Activated CD8-positive, alpha-beta T cell treated with anti-CD3 and anti-CD28 coated beads for 36 hours (primary cell): ENCODE results near the gene CREB1. TPM values are rescaled to one million over a fixed set of nuclear protein-coding genes. Genes with fewer than 3 reads are reported as not detected.

ENCODE experiments used
- ATAC-seq: fragments of 200-7000 bp; cut with Tn5 transposase; one replicate; pipeline ENCODE4 v1.10.0; 2021; ENCODE audit warnings: mild to moderate bottlenecking, moderate library complexity
- CTCF ChIA-PET: fragments of 350-600 bp; sonication (Branson Sonifier 250); formaldehyde crosslinking; loops from one replicate; lab custom pipeline; 2021; ENCODE audit warnings: antibody characterized with exemption; lab: Charles Lee
- POLR2A ChIA-PET: fragments of 350-600 bp; sonication (Branson Sonifier 250); formaldehyde crosslinking; loops from one replicate; lab custom pipeline; 2021; ENCODE audit warnings: antibody characterized with exemption; lab: Charles Lee
- DNase-seq: peaks from one replicate; pipeline ENCODE4 v3.0.0-alpha.2; 2020
- H3K27ac Mint-ChIP-seq: one replicate; pipeline ENCODE4 v1.8.0; 2021; ENCODE audit warnings: mild to moderate bottlenecking, mixed read lengths
- H3K27me3 Mint-ChIP-seq: one replicate; pipeline ENCODE4 v1.8.0; 2021; ENCODE audit warnings: mixed read lengths
- H3K36me3 Mint-ChIP-seq: one replicate; pipeline ENCODE4 v1.8.0; 2021; ENCODE audit warnings: low read depth, mixed read lengths
- H3K4me1 Mint-ChIP-seq: one replicate; pipeline ENCODE4 v1.8.0; 2021; ENCODE audit warnings: low read depth, mixed read lengths
- H3K4me3 Mint-ChIP-seq: one replicate; pipeline ENCODE4 v1.8.0; 2021; ENCODE audit warnings: mild to moderate bottlenecking, moderate library complexity, mixed read lengths
- H3K9me3 Mint-ChIP-seq: one replicate; pipeline ENCODE4 v1.8.0; 2021; ENCODE audit warnings: mixed read lengths
- intact Hi-C: fragments of 100-400 bp; cut with micrococcal nuclease; formaldehyde crosslinking; loops from one replicate; pipeline ENCODE4 v1.10.0; 2022
- total RNA-seq, 2 experiments: library from RNA; stranded (reverse); gene quantifications; one replicate each; pipeline ENCODE4 v1.2.3, GENCODE V29; 2021
- TF ChIP-seq, protein P1 (sequence below): fragments of 200-600 bp; IDR thresholded peaks from one replicate; pipeline ENCODE4 v1.8.0; 2022; ENCODE audit warnings: antibody characterized with exemption, mild to moderate bottlenecking

The CREB1 gene
- total RNA-seq, 2 experiments from 2014 or later = 92.8 to 95.8 TPM

DNA sequence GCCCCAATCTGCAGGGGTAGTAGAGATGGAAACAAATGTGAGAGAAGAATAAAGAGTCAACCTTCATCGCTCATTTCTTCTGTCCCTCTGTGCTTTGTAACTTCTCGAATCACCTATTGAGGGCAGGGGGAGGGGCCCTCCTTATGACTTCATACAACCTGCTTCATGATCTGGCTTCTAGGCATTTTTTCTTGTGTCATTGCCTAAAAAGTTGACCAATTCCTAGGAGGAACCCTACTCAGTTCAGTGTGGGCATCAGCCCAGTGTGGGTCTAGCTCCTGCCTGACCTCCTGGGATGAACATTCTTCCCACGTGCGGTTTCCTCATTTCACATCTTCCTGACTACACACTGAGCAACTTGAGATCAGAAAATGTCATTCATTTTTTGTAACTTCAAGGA lies 46.3 kb upstream of the CREB1 start:
- Mint-ChIP-seq H3K27me3 (no peaks in the 10 kb centered on the region), H3K36me3 (no peaks in the 10 kb centered on the region), H3K4me3 (no peak overlapping the region), H3K9me3 (no peaks in the 10 kb centered on the region), H3K4me1 (peaks cover 26% of the 10 kb centered on the region), H3K27ac (no peak overlapping the region)
- POLR2A ChIA-PET = no interaction called here
- ATAC-seq (no peak), DNase-seq (no peak)
- CTCF ChIA-PET = no interaction called here
- intact Hi-C loops = no loop called here
- TF ChIP-seq, protein P1, sequence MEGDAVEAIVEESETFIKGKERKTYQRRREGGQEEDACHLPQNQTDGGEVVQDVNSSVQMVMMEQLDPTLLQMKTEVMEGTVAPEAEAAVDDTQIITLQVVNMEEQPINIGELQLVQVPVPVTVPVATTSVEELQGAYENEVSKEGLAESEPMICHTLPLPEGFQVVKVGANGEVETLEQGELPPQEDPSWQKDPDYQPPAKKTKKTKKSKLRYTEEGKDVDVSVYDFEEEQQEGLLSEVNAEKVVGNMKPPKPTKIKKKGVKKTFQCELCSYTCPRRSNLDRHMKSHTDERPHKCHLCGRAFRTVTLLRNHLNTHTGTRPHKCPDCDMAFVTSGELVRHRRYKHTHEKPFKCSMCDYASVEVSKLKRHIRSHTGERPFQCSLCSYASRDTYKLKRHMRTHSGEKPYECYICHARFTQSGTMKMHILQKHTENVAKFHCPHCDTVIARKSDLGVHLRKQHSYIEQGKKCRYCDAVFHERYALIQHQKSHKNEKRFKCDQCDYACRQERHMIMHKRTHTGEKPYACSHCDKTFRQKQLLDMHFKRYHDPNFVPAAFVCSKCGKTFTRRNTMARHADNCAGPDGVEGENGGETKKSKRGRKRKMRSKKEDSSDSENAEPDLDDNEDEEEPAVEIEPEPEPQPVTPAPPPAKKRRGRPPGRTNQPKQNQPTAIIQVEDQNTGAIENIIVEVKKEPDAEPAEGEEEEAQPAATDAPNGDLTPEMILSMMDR = no peak

- intact Hi-C loops = no loop called here
- Mint-ChIP-seq H3K9me3 (no peaks in the 10 kb centered on the region), H3K27ac (no peak overlapping the region), H3K27me3 (no peaks in the 10 kb centered on the region), H3K4me3 (no peak overlapping the region), H3K36me3 (no peaks in the 10 kb centered on the region), H3K4me1 (peaks cover 14% of the 10 kb centered on the region)
- DNase-seq = no peak
- ATAC-seq = no peak
- ChIA-PET POLR2A (no interaction called here), CTCF (no interaction called here)
- TF ChIP-seq, protein P1 = no peak
These were observed 45.0 kb upstream of the CREB1 start for GRCh38 chr2:207484444-207485391.

GRCh38 chr2:207487650-207488311 lies 42.0 kb upstream of the CREB1 start:
- DNase-seq (no peak), ATAC-seq (no peak)
- Mint-ChIP-seq H3K27ac (no peak overlapping the region), H3K36me3 (no peaks in the 10 kb centered on the region), H3K9me3 (no peaks in the 10 kb centered on the region), H3K4me1 (peaks cover 8% of the 10 kb centered on the region), H3K27me3 (no peaks in the 10 kb centered on the region), H3K4me3 (no peak overlapping the region)
- intact Hi-C loops = no loop called here
- CTCF ChIA-PET = interaction anchor here (0.7 kb wide), 1 partner anchor 10 kb away, joined by 3 read pairs; no protein-coding TSS in a partner anchor
- TF ChIP-seq, protein P1 = no peak
- POLR2A ChIA-PET = no interaction called here

- Mint-ChIP-seq H3K36me3 (no peaks in the 10 kb centered on the region), H3K4me1 (peaks cover 7% of the 10 kb centered on the region), H3K9me3 (no peaks in the 10 kb centered on the region), H3K27me3 (no peaks in the 10 kb centered on the region), H3K4me3 (no peak overlapping the region), H3K27ac (no peak overlapping the region)
- POLR2A ChIA-PET = no interaction called here
- no peak for DNase-seq
- CTCF ChIA-PET = no interaction called here
- ATAC-seq = no peak
- TF ChIP-seq, protein P1 = no peak
- intact Hi-C loops = no loop called here
These were observed 40.5 kb upstream of the CREB1 start for GRCh38 chr2:207489251-207489650.

GRCh38 chr2:207490441-207490840 lies 39.3 kb upstream of the CREB1 start:
- Mint-ChIP-seq H3K4me3 (no peak overlapping the region), H3K27me3 (no peaks in the 10 kb centered on the region), H3K9me3 (no peaks in the 10 kb centered on the region), H3K27ac (no peak overlapping the region), H3K36me3 (no peaks in the 10 kb centered on the region), H3K4me1 (peaks cover 4% of the 10 kb centered on the region)
- DNase-seq = no peak
- POLR2A ChIA-PET = interaction anchor here (1.1 kb wide), 1 partner anchor 44 kb away, joined by 3 read pairs; no protein-coding TSS in a partner anchor
- intact Hi-C loops = no loop called here
- no peak for ATAC-seq
- TF ChIP-seq, protein P1 = no peak
- CTCF ChIA-PET = no interaction called here
